ENCODE measurements around the gene RPL18. TPM values are rescaled to one million over a fixed set of nuclear protein-coding genes. Genes with fewer than 3 reads are reported as not detected.
"Not testable (repeated sequence)": the region's sequence is repeated elsewhere in the genome, so short reads cannot be mapped to it uniquely, and the experiment has no call there.

RPL18 gene
- total RNA-seq, 2 donors from 2014 or later, result 2,402 to 3,112 TPM

- DNase-seq (no peak), ATAC-seq (no peak)
- H3K4me1 ChIP-seq, result peaks cover 33% of the 10 kb centered on the region
- no peak for TF ChIP-seq CTCF (IDR thresholded peaks at IDR 0.05)
- no peak for TF ChIP-seq POLR2A (IDR thresholded peaks at IDR 0.05)
- intact Hi-C loops (cut with DNase I), result no loop called here
- H3K36me3 ChIP-seq (replicated peaks in 1 of 2; ENCODE audit: insufficient read depth in 1 of 2, low read depth in 2 of 2), result no peaks in the 10 kb centered on the region
- peak overlapping the region in 3 of 4 donors; percentile 95 to 98 (median 96) for H3K27ac ChIP-seq
- no peaks in the 10 kb centered on the region for H3K9me3 ChIP-seq
- no peaks in the 10 kb centered on the region for H3K27me3 ChIP-seq
- H3K4me3 ChIP-seq, result no peak overlapping the region
Observed at GRCh38 chr19:48632692-48633147, 13.7 kb upstream of the RPL18 start.

GRCh38 chr19:48632286-48632685, 13.3 kb upstream of the RPL18 start:
- DNase-seq; H3K9me3 ChIP-seq; intact Hi-C loops (cut with DNase I); H3K4me3 ChIP-seq; ATAC-seq; H3K36me3 ChIP-seq (replicated peaks in 1 of 2; ENCODE audit: insufficient read depth in 1 of 2, low read depth in 2 of 2); H3K27me3 ChIP-seq: not testable (repeated sequence)
- peaks cover 33% of the 10 kb centered on the region for H3K4me1 ChIP-seq
- 87 to 97% methylated on average over 11 of the region's 11 CpGs for WGBS, 2 donors
- H3K27ac ChIP-seq, result peak overlapping the region in 2 of 4 donors; percentile 95 to 98

GRCh38 chr19:48631225-48631624, 12.2 kb upstream of the RPL18 start:
- Histone ChIP-seq H3K27me3 (no peaks in the 10 kb centered on the region), H3K4me3 (no peak overlapping the region), H3K4me1 (peaks cover 33% of the 10 kb centered on the region), H3K27ac (peak overlapping the region in 2 of 4 donors; percentile 22 to 64), H3K36me3 (replicated peaks in 1 of 2; ENCODE audit: insufficient read depth in 1 of 2, low read depth in 2 of 2) (no peaks in the 10 kb centered on the region), H3K9me3 (no peaks in the 10 kb centered on the region)
- intact Hi-C loops (cut with DNase I), result no loop called here
- WGBS, 2 donors, result 78% methylated on average over 3 of the region's 3 CpGs; no CpG with 5 or more reads in 1 of the 2 donors
- ATAC-seq, result no peak
- TF ChIP-seq POLR2A (IDR thresholded peaks at IDR 0.05) (no peak), CTCF (IDR thresholded peaks at IDR 0.05) (no peak)
- no peak for DNase-seq

GRCh38 chr19:48630296-48631063, 11.5 kb upstream of the RPL18 start:
- peaks cover 33% of the 10 kb centered on the region for H3K4me1 ChIP-seq

More at GRCh38 chr19:48630296-48631063, 11.5 kb upstream of the RPL18 start:
- no peak for ATAC-seq
- DNase-seq, result peak in 3 of 4 donors; percentile 62 to 76 (median 65)
- H3K4me3 ChIP-seq, result no peak overlapping the region
- H3K27me3 ChIP-seq, result no peaks in the 10 kb centered on the region
- intact Hi-C loops (cut with DNase I), result no loop called here
- H3K36me3 ChIP-seq (replicated peaks in 1 of 2; ENCODE audit: insufficient read depth in 1 of 2, low read depth in 2 of 2), result no peaks in the 10 kb centered on the region
- peak overlapping the region in 3 of 4 donors; percentile 16 to 64 (median 22) for H3K27ac ChIP-seq
- no peak for TF ChIP-seq CTCF (IDR thresholded peaks at IDR 0.05)
- TF ChIP-seq POLR2A (IDR thresholded peaks at IDR 0.05), result no peak
- no peaks in the 10 kb centered on the region for H3K9me3 ChIP-seq
- 59 to 89% methylated on average over 40 to 44 of the region's 47 CpGs for WGBS, 2 donors

Measured in body of pancreas (tissue), 4 donors.